GM21515 (cell line): ENCODE results near the gene SLF1.

Experiments used
- ATAC-seq: cut with Tn5 transposase; IDR thresholded peaks from one replicate; pipeline ENCODE4 v1.9.1; 2021; ENCODE audit not compliant: unreplicated experiment

The SLF1 gene

DNA sequence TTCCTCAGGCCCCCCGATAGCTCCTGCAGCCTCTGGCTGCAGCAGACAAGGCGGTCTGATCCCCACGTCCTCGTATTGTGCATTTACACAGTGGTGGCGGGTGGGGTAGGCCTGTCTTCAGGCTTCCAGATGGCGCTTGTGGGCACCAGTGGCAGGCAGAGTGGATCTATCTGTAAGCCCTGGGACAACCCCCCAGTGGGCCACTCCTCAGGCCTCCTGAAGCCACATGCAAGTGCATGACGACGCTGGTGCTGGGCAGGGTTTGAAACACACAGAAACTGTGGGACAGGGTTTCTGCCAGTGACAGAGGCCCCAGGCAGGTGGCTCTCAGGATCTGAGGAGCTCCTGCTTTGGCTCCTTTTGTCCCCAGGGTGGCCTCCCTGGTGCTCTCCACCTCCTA is 42.0 kb downstream of the SLF1 start:
- ATAC-seq, result no peak

DNA sequence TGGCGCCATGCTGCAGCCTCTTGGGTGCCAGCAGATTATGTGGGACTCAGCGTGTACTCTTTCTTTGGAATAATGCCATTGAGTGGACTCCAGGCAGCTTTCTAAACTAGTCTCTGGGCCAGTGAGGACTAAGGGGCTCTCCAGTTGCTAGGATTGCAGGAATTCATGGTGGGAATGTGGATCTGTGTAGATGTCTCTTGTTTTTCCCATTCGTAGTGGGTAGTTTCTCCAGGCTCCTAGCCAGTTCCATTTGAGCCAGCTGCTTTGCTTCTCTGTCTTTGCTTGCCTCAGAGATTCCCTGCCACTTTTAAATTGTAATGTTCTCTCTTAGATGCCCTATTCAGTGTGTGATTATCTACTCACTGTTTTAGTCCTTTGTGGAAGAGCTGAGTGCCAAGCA is 42.6 kb downstream of the SLF1 start:
- ATAC-seq, result no peak

GRCh38 chr5:94667937-94668336 is 49.5 kb downstream of the SLF1 start:
- no peak for ATAC-seq

GRCh38 chr5:94670726-94671125 is 52.3 kb downstream of the SLF1 start:
- no peak for ATAC-seq

DNA sequence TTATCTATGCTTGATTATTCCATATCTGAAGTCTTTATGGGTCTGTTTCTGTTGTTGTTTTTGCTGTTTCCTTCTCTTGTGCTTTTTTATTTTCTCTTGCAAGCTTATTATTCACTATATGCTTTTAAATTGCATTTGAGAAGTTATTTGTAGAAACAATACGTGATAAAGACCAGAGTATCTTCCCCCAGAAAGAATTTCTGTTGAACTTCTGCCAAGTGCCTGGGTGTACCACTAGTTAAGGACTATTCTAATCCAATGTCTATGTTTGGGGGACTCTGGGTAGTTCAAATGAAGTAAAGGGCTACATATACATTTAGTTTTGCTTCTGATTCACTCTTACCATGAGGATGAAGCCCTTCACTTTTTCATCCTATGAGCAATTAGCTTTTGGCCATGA is 54.3 kb downstream of the SLF1 start:
- no peak for ATAC-seq

DNA sequence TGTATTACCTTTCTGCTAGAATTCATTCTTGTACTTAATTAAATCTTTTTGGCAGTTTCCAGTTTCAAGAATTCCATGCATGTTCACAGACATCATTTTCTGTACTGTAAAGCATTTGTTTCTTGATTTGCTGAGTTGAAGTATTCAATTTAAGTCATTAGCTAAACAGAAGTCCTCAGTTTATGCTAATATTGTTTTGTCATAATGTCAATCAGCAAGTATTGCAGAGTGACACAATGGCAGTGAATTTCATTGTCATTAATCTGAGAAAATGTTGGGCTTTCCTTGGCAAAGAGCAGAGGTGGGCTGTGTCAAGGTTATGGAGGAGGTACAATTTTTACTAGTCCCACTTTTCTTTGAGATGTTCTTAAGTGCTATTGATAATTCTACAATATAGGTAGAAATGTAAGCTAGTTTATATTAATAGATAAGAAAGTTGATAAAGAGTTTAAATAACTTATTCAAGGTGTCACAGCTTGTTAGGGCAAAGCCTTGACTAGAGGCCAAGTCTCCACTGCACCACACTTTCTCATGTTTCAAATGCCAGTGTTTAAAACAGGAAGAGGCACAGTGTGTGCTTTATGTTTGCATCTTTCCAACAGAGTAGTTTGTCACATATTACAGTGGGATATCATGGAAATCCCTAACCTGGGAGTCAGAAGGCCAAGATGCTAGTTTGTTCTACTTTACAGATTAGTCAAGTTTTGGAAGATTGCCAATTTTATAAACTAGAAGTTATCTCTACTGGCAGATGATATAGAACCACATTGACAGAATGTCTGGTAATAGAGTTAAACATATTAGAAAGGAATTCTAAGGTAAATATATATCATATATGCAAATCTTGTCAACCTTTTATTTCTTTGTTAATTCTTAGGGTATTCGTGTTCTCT is 56.3 kb downstream of the SLF1 start:
- no peak for ATAC-seq

DNA sequence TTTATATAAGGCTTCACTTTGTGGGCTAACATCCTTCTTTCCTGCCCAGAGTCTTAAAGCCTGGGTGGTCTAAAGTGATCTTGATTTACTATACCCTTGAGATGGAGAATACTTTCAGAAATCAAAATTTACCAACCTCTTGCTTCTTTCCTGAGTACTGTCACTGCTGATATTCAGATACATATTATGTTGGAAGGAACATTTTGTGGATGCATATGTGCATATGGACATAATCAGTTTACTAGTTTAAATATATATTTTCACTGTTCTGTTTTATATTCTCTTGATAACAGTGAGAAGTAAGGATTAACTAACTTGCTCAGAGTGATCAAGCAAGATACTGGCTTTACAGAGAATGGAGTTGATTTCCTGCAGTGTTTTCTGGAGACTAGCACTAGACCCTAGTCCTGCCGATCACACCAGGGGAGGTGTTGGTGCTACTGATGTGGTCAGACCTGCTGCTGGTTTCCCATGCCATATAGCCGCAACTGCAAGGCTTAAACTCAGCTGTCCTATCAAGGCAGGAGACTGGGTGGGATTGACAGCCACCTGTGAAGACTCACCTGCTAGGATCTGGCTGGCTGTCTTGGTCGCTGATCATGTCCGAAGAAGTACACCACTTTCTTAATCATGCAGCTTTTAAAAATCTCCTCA is 57.6 kb downstream of the SLF1 start:
- ATAC-seq, result no peak

DNA sequence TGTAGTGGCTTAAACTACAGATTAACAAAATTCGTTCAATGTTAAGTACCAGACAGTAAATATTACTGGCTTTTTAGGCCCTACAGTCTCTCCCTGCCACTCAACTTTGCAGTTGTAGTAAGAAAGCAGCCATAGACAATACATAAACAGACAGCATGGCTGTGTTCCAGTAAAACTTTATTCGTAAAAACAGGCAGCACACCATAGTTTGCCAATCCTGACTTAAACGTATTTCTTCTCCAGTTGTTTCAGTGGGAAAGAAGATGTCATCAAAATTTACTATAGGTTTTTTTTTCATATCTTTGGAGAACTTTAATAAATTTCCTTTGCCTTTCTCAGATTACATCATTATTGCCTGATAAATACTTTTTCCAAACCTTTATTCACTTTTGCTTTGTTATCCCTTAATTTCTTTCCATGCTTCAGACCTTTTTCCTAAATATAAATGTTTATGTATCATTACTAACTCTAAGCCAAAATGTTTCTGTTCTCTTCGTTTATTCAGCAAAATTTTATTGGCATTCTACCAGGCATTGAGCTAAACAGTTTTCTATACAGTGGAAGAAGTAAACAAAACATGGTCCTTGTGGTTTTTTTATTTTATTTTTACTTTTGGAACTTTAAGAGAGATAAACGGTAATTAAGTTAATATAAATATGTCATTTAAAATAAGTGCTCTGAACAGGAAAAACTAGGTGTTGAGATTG is 64.5 kb downstream of the SLF1 start:
- ATAC-seq, result no peak

- no peak for ATAC-seq
These were observed 71.4 kb downstream of the SLF1 start for GRCh38 chr5:94689908-94690307.

DNA sequence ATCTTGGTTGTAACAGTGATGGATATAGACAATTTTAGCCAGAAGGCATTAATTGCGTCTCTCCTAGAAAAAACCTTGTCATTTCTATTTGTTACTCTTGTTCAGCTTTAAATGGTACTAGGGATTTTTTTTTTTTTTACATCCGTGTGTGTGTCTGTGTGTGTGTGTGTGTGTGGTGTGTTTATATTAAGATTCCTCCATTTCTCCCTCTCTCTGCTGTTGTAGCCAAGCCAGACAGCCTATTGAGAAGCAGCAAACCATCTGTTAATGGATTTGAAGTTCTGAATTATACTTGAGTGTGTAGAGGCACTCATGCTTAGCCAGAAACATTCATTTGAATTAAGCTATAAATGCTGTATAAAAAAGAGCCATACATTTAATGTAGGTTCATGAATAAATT is 72.3 kb downstream of the SLF1 start:
- ATAC-seq, result no peak

GRCh38 chr5:94691291-94691690 is 72.8 kb downstream of the SLF1 start:
- ATAC-seq, result no peak

GRCh38 chr5:94691949-94692348 is 73.5 kb downstream of the SLF1 start:
- no peak for ATAC-seq

DNA sequence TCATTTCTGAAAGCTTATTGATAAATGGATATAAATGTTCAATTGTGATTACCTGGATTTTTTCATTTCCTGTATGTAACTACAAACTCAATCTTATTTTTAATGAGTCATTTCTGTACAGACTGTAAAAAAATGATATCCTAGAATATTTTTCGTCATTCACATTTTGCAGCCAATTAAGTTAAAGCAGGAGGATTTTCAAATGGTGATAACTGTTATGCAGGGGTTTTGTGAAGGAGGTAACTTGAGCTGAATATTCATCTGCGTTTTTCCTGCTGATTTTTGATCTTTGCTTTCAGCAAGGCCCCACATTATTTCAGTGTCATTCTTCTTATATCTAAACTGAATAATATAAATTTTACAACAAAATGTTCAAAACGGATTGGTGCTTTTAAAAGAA is 74.1 kb downstream of the SLF1 start:
- ATAC-seq, result no peak

DNA sequence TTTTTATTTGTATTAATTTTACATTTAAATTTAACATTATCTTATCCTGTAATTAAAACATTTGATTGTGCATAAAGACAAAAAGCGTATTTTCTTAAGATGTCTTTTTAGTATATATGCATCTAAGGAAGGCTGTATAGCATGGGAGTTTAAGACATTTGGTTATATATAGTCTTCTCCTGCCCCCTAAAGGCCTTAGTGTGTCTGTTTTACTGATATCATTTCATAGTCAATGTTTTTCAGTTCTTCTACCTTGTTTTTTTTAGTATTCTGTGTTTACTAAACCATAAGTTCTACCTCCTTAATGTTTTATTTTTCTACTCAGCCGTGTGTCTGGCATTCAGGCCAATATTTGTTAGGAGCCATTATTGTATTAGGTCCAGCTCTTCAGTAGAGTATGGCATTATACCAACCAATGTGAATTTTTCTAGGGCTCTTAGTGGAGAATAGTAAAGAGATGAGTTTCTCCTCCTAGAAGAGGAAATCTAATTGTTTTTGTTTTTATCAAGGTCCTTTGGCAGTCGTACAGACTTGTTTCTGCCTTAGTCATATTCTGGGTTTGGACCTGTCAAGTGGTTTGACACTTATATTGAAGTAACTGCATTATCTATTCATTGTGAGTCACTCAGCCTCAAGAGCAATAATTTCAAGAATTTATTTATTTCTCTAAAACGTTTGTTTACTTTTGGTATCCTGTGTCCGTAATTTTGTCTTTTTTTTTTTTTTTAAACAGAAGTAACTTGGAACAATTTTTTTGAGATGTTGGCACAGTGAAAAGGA is 74.8 kb downstream of the SLF1 start:
- peak; percentile 78 for ATAC-seq

DNA sequence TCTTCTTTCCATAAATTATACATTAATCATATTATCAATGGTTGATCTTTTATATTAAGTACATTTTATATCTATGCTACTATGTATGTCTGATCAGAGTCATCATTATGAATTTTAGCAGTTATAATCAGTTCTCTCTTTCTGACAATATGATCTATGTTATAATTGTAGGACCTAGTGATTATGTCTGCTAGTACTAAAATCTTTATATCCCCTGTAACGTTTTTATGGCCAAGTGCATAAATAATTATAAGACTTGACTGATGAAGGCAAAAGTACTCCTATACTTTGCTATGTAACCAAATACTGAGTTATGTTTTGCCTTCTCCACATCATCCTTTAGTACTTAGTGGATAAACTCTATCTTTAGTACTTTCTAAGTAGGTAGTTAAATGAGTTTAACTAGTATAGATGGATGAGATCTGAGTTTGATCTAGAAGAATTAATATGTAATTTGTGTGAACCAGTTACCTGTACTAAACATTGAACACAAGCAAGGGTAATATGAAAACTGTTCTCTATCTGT is 75.4 kb downstream of the SLF1 start:
- ATAC-seq, result no peak

DNA sequence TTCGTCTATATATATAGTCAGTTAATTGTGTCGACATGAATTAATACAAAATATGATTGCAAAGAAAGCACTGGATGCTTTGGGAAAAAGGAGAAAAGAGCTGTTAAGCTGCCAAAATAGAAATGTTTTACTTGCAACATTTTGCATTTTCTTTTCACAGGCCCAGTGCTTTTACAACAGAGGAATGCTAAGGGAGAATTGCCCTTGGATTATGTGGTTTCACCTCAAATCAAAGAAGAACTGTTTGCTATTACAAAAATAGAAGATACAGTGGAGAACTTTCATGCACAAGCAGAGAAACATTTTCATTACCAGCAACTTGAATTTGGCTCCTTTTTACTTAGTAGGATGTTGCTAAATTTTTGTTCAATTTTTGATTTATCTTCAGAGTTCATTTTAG is 76.2 kb downstream of the SLF1 start:
- no peak for ATAC-seq

DNA sequence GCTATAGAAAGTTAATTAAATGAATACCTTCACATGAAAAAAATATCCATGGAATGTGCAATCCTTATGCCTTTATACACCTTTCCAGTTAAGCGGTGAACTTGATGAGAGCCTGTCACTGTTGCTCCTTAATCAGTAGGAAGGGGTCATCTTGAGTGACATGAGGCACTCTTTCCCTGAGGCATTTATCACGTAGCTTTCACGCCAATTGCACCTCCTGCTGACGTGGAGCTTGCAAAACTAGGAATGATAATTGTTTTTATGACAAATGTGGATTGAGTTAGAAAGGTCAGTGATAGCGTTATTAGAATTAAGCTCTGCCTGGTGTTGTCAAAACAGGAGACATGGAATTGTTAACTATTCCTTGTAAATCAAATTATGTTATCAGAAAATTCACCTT is 79.7 kb downstream of the SLF1 start:
- no peak for ATAC-seq

- ATAC-seq, result no peak
These were observed 81.1 kb downstream of the SLF1 start for GRCh38 chr5:94699562-94699961.

- ATAC-seq, result peak; percentile 72
These were observed 82.1 kb downstream of the SLF1 start for GRCh38 chr5:94700592-94700991.

- peak; percentile 73 for ATAC-seq
These were observed 84.3 kb downstream of the SLF1 start for GRCh38 chr5:94702729-94703128.

GRCh38 chr5:94705427-94705826 is 87.0 kb downstream of the SLF1 start:
- no peak for ATAC-seq
